GM10266 (cell line): ENCODE results near the gene SLC12A3.

Experiments used
- DNase-seq: peaks from one replicate; pipeline ENCODE4 v3.0.0; 2012; ENCODE audit errors: extremely low spot score
- TF ChIP-seq, protein P1 (sequence below): IDR thresholded peaks from 2 replicates; pipeline ENCODE4 v1.5.1; 2012; ENCODE audit warnings: mild to moderate bottlenecking, low read depth; ENCODE audit not compliant: control insufficient read depth, insufficient read depth; ENCODE audit errors: missing control alignments

SLC12A3 gene

DNA sequence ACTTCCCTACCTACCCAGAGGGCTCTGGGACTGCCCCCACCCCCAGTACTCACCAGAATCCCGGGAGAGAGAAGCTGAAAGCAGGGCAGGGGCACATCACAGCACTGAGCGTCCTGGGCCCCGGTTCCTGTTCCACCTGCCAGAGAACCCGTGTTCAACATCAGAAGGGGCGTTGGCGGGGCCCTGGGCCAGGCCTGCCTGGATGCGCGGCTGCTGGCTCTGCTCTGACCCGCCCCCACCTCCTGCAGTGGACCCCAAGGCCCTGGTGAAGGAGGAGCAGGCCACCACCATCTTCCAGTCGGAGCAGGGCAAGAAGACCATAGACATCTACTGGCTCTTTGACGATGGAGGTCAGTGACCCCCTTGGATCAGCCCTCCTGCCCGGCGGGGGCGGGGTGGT, 27.7 kb downstream of the SLC12A3 start:
- TF ChIP-seq, protein P1, sequence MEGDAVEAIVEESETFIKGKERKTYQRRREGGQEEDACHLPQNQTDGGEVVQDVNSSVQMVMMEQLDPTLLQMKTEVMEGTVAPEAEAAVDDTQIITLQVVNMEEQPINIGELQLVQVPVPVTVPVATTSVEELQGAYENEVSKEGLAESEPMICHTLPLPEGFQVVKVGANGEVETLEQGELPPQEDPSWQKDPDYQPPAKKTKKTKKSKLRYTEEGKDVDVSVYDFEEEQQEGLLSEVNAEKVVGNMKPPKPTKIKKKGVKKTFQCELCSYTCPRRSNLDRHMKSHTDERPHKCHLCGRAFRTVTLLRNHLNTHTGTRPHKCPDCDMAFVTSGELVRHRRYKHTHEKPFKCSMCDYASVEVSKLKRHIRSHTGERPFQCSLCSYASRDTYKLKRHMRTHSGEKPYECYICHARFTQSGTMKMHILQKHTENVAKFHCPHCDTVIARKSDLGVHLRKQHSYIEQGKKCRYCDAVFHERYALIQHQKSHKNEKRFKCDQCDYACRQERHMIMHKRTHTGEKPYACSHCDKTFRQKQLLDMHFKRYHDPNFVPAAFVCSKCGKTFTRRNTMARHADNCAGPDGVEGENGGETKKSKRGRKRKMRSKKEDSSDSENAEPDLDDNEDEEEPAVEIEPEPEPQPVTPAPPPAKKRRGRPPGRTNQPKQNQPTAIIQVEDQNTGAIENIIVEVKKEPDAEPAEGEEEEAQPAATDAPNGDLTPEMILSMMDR, result no peak
- no peak for DNase-seq

DNA sequence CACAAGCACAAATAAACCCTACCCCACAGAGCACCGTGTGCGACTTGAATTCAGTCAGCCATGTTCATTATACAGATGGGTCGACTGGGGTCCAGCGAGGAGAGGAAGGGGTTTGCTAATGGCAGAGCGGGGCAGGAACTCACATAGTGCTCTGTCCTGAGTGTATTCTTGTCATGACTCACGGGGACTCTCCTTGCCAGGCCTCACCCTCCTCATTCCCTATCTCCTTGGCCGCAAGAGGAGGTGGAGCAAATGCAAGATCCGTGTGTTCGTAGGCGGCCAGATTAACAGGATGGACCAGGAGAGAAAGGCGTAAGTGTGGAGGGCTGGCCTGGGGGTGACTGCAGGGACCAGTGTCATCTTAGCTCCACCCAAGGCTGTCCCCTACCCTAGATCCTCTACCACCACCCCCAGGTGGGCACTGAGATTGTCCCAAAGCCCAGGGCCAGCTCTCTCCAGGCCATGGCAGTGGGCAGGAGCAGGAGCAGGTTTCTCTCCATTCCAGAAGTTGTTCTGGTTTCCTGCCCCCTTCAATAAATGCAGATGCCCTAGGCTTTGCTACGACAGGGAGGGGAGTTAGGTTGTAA, 29.4 kb downstream of the SLC12A3 start:
- no peak for DNase-seq
- TF ChIP-seq, protein P1, result no peak

DNA sequence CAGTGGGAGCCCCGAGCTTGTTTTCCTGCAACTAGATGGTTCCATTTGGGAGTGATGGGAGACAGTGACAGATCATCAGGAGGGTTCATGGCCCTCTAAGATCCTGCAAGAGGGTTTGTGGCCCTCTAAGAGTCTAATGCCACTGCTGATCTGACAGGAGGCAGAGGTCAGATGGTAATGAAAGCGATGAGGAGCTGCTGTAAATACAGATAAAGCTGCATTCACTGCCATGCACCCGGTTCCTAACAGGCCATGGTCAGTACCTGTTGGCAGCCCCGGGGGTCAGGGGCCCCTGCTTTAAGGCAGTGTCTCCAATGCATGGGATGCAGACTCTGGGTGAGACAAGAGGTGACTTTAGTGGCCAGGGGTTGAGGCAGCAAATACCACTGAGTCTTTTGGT, 30.8 kb downstream of the SLC12A3 start:
- DNase-seq, result no peak
- TF ChIP-seq, protein P1, result no peak

DNA sequence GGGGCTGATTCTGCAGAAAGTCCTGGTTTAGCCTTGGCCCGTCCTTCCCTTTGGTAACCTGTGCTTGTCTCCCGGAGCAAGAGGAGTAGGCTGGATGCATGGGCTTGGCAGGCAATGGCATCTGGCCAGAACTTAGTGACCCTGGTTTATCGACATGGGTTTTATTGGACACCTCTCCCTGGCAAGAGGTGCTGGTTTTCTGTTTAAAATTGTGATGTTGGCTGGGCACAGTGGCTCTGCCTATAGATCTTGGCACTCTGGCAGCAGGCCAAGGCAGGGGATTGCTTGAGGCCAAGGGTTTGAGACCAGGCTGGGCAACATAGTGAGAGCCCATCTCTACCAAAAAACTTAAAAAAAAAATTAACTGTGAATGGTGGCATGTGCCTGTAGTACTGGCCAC, 31.2 kb downstream of the SLC12A3 start:
- DNase-seq, result no peak
- TF ChIP-seq, protein P1, result no peak

DNA sequence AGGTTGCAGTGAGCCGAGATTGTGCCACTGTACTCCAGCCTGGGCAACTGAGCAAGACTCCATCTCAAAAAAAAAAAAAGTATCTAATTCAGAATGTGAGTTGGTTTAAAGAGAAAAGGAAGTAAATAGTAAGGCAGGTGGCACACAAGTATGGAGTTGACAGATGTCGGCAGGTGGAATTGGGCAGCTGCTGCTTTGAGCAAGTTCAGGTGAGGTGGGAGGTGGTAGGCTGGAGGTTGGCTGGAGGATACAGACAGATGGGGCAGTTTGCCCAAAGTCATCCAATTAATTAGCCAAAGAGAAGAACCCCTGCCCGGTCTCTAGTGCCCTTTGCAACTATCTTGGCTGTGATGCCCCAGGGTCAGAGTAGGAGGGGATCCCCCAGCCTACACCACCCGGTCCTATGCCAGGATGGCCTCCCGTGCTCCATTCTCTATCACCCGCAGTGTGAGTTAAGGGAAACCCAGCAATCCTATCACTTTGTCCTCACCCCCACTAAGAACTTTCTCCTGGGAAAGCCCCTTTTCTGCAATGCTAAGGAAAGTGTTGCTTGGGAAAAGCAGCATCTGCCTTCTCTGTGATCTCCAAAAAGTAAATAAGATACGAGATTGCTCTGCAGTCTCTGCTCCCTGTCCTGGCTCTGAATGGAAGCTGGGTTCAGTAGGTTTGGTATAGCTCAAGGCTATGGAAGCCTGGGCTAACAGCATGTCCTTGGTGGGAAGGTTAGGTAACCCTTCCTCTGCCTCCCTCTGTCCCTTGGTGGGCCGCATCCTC, 32.2 kb downstream of the SLC12A3 start:
- TF ChIP-seq, protein P1, result no peak
- DNase-seq, result no peak

DNA sequence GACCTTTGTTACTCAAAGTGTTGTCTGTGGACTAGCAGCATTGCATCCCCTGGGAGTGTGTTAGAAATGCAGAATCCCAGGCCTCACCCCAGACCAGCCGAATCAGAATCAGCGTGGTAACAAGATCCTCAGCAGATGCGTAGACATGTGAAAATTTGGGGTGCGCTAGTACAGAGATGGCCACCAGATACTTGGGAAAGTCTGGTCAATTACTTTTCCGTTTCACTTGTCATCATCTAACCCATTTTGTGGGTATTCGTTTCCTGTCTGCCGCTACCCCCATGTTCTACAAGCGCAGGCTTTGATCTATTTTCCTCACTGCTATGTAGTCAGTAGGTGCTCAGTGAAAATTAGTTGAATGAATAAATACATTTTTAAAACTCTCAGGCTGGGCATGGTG, 33.8 kb downstream of the SLC12A3 start:
- peak; percentile 61 for DNase-seq
- TF ChIP-seq, protein P1, result no peak

DNA sequence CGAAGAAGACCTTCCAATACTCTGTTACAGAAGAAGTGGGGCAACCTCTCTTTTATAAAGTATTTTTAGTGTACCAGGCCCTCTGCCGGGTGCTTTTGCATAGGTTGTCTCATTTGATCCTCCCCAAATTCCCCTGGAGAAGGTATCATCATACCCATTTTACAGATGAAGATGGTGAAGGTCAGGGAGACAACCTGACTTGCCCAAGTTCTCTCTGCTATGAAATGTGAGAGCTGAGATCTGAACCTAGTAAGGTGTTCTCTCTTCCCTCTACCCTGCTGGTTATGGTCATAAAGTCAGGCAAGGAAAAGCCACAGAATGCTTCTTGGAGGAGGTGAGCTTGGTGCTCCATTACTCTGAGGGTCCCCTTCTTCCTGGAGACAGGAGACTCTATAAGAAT, 38.9 kb downstream of the SLC12A3 start:
- TF ChIP-seq, protein P1, result no peak
- no peak for DNase-seq
